Inferior parietal cortex (tissue), 1 donor: Measurements from ENCODE around the gene RARRES1.

ENCODE experiments used
- DNase-seq: peaks from one replicate; pipeline ENCODE4 v3.0.0-alpha.2; 2016; ENCODE audit errors: extremely low spot score

Gene RARRES1

DNA sequence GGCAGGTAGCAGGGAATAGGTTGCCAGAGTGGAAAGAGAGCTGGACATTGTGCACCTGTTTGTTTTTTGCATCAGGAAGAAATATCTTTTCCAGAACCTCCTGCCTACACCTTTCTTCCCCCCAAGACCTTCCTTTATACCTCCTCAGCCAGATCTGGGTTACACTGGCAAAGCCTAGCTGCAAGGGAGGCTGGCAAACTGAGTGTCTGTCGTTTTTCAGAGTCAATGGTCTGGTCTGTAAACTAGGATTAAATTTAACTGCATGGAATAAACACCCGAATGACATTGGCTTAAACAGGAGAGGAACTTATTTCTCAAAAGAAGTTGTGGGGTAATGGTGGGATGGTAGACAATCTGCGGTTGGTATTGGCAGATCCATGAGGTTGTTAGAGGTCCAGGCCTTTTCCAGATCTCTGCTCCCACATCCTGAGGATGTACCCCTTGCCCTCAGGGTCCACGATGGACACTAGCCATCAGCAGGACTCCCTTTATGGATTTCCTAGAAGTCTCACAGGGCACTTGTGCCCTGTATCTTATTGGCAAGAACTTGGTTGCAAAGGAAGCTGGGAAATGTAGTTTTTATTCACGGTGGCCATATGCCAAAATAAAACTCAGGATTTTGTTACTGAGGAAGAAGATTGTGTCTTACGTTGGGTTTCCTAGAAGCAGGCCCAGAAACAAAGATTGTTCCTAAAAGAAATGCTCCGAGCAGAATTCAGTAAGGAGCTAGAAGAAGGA is 3.2 kb upstream of the RARRES1 start:
- no peak for DNase-seq

DNA sequence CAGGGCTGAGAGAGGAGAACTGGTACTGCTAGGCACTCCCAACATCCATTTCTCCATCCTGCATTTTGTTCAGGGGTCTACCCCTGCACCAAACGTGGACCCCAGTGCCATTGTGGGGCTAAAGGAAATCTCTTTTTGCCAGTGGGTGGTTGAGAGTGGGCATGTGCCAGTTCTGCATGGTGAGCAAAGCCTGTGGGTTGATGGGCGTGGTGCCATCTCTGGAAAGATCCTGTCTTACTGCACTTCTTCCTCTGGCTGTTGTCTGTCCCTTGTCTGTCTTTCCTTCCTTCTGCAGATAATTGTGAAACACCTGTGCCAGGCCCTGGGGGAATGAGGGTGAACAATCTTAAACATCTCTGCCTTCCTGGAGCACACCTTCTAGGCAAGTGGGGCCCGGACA is 1.4 kb upstream of the RARRES1 start:
- no peak for DNase-seq

DNA sequence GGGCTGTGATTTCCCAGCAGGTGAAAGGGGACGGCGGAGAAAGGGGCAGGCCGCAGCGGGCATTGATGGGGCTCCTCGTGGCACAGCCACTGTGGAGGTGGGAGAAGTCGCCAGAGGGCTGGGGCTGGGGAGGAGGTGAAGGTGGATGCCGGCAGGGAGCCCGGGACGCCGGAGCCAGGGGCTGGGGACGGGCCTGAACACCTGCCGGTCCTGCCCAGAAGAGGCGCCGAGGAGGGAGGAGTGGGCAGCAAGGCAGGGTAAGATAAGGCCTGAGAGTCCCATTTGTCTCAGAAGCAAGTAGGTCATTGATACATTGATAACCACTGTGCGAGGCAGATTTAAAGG is 571 bp upstream of the RARRES1 start:
- DNase-seq, result no peak

DNA sequence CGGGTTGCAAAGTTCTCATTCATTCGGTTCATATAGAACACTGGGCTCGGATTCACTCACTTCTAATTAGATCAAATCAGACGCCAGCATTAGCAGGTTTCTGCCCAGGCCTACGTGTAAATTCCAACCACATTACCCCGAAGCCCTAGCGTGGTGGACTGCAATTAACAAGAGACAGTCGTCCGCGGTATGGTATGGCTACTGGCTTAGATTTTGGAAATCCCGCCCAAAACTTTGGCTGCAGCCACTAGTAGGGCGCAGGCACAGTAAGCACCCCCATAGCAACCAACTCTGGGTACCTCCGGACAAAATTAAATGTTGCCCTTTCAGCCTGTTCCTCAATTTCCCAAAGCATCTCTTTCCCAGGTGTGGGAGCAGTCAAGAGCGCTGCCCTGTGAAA is 771 bp downstream of the RARRES1 start:
- DNase-seq, result no peak

DNA sequence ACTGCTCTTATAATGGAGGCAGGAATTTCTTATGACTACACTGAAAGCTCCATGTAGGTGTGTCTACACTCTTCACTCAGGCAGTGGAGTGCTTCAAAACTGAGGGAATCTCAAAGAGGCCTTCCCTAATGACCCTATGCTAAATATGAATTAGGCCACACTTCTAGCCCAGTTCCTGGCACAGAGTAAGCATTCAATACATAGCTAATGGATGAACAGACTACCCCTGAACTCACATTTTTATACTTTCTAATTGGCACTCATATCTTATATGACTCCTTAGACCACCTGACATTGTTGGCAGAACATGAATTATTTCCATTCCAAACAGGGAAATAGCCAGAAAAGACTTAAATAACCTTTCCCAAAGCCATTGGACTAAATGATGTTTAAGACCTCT is 3.4 kb downstream of the RARRES1 start:
- DNase-seq, result no peak

DNA sequence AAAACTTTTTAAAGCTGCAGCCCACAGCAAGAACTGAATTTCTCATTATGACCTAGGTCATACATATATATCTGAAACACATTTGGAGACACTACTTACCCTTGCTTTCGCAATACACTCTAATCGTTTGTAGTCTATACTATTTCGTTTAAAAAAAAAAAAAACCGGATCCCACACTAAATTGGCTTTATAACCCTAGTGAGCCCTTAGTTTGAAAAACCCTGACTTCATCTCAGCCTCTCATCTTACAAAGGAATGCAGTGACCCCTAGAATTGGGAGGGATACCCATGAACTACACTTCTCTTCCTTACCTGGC is 4.2 kb downstream of the RARRES1 start:
- DNase-seq, result no peak

DNA sequence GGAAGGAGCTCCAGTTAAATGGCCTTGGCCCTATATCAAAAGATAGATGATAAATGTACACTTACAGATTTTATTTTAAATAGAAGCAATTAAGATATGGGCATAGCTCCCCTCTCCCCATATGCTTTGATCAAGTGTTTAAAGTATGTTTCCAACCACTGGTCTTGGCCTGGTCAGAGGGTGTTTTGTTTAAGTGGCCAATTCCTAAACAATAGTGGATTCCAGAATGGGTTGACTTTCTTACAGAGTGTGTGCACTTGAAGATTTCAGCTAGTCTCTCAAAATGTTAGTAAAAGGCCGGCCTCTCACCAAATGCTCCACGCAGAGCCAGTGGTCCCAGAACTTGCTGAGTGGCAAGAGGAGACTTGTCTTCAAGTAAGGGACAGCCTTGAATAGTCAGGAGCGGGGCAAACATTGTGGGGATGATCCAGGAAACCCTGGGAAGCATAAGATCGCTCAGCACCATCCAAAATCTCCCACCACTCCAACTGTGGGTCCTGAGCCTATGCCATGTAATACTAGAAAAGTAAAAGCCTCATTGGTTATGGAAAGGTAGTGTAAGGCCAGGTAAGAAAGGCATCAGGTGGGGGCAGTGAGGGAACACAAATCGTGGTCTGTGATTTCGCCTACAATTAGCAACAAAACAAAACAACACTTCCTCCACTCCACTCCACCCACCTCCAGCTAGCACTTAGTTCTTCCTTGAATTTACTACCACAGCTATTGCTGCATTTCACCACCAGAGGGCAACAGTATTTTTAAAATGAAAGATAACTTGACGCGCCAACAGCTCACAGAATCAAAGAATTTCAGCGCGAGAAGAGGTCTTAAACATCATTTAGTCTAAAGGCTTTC is 4.8 kb downstream of the RARRES1 start:
- DNase-seq, result peak; percentile 89

DNA sequence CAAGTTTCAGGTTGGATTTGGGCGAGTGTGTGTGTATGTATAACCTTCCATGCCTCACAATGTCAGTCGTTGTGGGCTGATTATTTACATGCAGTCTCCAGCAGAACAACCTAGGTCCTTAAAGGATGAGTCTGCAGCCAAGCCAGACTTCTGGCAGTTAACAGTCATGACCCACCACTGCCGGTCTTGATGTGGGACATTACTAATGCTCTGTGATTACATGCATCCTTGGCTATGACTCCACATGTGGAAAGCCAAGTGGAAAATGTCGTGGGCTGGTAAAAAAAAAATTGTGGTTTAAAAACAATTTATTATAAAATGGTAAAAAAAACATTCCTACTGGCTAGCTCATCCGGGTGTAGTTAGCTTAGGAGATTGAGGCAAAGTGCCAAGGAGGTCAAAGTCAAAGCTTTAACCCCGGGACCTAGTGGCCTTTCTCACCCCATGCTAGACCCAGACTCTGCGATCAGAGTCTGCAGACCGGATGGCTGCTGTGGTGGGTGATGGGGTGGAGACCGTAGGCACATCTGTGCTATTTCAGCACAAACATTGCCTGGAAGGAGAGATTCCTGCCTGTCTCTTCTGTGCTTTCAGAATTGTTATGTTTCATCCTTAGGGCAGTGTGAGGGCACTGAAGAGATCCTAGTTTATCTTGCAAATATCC is 6.8 kb downstream of the RARRES1 start:
- DNase-seq, result no peak

DNA sequence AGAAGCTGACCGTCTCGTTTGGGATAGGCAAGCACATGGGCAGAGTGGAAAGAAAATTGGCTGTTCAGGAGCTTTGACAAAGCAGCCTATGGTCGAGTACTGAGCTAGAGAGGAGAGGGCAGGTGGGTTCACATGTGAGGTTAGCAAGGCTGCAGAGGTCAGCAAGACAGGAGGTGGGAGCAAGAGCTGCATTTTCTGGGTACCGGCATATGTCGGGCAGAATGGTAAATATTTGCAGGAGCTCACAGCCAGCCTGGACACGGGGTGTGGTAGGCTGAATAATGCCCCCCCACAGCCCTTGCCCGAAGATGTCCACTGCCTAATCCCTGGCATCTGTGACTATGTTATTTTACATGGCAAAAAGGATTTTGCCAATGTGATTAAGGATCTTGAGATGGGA is 8.3 kb downstream of the RARRES1 start:
- DNase-seq, result no peak

DNA sequence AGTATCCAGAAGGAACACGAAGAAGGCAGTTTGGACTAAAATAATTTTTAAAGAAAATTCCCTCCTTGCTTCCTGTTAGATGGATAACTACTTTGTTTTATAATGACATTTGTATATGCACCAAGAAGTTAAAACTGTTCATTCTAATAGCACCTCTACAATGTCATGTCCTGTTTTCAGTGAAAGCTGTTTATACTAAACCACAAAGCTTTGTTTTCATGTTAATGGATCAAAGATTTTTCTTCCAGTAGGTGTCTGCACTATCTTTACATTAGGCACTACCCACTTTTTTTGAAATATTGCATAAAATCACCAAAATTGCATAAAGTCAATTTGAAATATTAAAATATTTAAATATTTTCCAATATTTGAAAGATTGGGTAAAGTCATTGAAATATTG is 10.1 kb downstream of the RARRES1 start:
- no peak for DNase-seq

DNA sequence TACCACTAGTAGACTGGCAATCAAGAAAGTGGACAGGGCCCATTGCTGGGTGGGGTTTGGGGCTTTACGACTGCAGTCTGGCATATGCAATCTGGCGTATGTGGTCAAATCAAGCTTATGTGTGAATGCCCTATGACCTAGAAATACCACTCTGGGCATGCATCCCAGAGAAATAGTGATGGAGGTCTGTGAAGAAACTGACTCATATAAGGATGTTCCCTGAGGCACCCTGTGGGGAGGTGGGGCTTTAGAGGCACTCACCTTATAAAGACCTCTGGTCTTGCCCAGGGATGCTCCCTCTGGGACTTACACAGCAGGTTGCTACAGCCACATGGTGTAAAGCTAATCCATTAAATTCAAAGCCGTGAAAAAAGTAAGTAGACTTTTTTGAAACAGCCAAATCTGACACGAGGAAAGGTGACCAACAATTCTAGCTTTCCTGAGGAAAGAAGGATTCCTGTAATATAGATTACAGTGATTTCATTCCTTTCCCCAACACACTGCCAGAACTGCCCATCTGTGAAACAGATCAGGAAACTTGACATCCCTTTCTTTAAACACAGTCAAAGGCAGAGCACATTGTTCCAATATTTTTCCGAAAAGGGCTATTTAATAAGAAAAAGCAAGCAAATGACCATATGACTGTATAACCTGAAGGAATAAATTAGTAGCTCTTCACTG is 13.6 kb downstream of the RARRES1 start:
- no peak for DNase-seq

DNA sequence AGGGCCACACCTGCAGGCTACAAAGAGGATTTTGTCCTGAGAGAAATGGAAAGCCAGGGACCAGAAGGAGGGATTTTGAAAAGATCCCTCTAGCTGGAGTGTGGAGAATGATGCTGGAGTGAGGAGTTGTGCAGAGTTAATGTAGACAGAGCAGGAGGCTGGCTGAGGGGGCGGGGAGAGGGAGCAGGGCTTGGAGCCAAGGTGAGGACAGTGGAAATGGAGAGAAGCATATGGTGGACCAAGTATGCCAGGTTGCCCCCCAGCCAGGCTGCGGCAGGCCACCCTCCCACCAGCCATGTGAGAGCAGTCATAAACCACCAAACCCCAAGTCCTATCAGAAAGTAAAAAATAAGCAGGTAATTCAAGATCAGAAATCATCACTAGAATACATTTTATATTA is 14.7 kb downstream of the RARRES1 start:
- DNase-seq, result no peak

DNA sequence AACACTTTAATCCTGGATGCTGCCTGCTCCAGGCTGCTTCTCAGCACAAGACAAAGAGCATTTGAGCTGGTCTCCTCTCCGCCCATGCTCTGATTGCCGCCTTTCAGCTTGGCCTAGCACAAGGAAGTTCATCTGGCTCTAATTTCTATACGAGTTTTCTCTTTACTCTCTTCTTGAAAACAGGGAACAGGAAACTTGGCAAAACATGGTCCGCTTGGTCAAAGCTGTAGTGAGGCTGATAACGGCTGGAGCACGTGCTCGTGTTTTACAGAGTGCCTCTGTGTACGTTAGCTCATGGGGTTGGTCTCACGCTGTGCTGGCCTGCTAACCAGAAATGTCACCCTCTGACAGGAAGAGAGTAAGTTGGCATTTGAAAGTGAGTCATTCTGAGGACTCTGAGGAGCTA is 19.2 kb downstream of the RARRES1 start:
- DNase-seq, result no peak

DNA sequence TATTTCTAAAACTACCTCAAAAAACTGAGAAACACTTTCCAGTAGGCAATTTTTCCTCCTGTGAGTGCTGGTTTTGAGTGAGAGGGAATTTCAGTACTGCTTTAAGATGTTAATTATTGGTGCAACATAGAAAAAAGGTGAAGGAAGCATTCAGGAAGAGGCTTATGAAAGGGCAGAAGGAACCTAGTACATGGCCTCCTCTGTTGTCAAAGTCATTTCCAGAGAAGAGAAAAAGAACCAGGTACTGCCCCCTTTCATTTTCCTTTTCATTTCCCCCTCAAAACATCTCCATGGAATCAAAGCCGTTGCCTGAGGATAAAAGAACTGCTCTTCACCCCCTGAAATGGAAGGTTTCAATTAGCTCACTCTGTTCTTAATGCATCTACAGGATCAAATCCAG is 19.8 kb downstream of the RARRES1 start:
- DNase-seq, result no peak

DNA sequence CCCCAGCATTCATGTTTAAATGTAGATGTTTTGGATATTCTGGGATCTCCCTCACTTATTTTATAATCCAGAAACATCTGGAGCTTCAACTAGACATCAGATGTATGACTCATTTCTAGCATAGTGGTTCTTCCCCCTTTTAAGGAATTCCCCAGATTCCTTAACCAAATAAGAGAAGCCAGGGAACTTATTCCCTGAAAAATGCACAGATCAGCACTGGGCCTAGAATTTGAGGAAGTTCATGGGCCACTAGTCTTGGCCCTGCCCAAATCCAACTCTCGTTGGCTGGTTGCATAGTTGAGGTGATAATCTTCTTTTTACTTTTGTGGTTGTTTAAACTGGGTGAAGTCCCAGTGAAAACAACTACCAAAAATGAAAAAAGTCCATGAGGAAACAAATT is 20.4 kb downstream of the RARRES1 start:
- no peak for DNase-seq

DNA sequence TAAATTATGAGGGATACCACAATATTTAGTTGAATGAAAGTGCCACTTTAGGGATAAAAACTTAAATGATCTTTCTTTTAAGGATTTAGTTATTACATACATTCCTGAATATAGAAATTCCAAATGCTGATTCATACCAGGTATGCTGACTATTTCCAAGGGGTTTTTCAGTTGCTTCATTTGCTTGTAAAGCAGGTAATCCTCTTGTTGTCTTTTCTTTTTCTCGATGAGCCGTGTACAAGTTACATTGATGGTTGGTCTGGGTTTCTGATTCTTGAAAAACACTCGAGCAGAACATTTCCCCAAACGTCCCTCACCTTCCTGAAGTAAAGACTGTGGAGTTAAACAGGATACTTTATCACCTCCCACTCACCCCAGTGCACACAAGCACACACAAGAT is 21.7 kb downstream of the RARRES1 start:
- DNase-seq, result no peak

DNA sequence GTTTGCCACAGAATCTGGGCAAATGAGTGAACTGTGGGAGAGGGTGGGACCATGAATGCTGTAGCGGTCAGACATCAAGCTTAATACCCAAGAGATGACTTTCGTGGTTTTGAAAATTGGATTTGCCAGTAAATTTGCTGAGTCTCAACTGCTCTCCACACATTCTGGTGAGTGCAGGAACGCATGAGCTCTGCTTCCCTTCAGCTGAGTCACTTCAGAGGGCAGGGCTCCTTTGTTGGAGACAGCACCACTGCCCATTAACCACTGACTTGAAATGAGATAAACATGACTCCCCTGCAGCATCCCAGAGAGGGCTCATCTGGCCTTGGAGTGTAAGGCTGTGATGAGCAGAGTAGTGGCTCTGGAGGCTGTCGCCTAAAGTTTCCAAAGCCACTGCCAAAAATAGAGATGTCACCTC is 22.6 kb downstream of the RARRES1 start:
- no peak for DNase-seq

DNA sequence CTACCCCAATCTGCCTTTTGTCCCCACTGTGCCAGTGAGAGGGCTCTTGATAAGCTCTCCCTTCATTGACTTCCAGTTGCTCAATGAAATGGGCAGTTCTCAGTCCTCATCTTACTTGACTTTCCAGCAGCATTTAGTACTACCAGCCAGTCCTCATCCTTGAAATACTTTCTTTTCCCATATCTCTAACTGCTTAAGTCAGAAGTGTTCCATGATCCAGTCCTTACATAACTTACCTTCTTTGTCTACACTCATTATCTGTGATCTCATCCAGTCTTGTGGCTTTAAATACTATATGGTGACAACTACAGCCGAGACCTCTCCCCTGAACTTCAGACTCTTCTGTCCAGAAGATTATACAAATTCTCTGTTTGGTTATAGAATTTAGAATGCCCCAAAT is 28.7 kb downstream of the RARRES1 start:
- DNase-seq, result no peak

DNA sequence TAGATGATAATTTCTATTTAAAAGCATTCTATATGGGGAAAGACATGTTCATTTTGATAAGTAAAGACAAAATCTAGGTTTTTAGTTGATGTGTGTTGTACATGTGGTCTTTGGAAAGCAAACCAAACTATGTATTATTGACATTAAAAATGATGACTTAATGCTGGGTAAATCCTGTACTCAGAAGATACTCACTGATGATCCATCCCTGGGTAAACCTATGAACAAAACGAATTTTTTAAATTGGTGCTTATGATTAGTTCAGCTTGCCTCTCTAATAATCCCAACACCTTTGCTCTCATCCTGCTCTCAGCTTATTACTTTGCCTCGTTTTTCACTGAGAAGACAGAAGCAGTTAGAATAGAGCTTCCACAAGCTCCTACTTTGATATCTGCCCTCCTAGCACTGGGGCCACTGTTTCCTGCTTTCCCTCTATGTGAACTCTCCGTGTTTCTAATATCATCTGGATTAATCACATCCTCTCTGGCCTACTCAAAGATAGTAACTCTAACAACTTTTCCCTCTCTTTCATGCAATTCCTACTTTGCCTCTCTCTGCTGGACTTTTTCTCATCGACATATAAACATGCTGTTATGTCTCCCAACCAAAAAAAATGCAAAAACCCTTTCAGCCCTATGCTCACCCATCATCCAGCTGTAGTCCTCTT is 29.3 kb downstream of the RARRES1 start:
- no peak for DNase-seq

DNA sequence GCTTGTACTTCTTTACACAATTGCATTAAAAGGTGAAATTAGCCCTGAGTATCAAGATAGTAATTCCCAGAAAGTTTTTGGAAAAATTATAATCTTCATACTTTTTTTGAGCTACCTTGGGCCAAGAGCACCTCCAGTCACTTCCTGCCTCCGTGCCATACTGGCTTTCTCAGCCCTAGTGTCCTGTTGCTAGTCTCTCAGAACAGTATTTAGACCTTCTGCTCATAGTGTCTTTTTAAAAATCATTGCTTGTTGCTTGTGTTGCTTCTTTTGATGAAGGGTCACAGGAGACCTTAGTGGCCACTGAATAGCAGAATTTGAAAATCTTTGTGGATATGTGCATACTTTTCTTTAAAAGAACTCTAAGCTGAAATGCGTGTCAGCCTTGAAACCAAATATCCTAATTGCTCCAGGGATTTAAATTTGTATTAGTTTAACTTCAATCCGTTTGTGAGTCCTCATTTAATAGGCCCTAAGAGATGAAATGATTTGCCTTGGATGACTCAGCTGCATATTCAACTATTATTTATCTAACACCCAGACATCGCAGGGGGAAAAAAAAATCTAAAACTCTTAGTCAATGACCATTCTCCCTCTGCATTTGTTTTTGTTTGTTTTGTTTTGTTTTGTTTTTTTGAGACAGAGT is 30.7 kb downstream of the RARRES1 start:
- no peak for DNase-seq

DNA sequence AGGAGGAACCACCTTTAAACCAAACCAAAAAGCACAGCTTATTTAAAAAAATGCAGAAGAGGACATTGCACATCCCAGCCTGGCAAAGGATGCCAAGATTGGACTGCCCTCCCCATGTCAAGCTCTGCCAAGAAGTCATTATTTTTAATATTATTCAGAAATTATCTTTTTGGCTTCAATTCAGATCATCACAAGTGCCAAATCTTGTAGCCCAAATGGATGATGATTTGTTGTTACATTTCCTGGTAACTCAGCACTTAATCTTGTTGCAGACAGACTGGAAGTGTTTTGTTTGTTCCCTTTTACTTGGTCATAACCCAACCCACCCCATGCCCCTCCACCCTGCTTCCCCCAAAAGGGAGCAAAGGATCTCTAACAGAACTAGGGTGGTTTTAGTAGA is 31.7 kb downstream of the RARRES1 start:
- DNase-seq, result no peak
